Panc1 (cell line): ENCODE measurements around the gene ABHD11. TPM values are rescaled to one million over a fixed set of nuclear protein-coding genes. Genes with fewer than 3 reads are reported as not detected.

ENCODE experiments used
- ATAC-seq: fragments of 200-7000 bp; cut with Tn5 transposase; 2 replicates; pipeline ENCODE4 v1.9.1; 2020; ENCODE audit warnings: mild to moderate bottlenecking, moderate library complexity
- BruUV-seq: library from RNA; stranded (reverse); fragments of 400-500 nt; replicated peaks from 2 replicates; lab custom pipeline; 2021; lab: Mats Ljungman, UMichigan
- CTCF ChIA-PET: fragments of 300-600 bp; sonication (Branson Sonifier 250); formaldehyde crosslinking; loops from one replicate; lab custom pipeline; 2022; ENCODE audit warnings: antibody characterized with exemption; lab: Charles Lee
- POLR2A ChIA-PET: fragments of 300-600 bp; sonication (Branson Sonifier 250); formaldehyde crosslinking; loops from one replicate; lab custom pipeline; 2022; ENCODE audit warnings: antibody characterized with exemption; lab: Charles Lee
- DNase-seq: peaks from one replicate; pipeline ENCODE4 v3.0.0-alpha.2; 2010; ENCODE audit warnings: low read depth, low spot score
- H3K27ac ChIP-seq: 2 replicates; pipeline ENCODE4 v1.5.1; 2011; ENCODE audit warnings: mild to moderate bottlenecking, low read length, inconsistent platforms
- H3K27me3 ChIP-seq: fragments of 200-500 bp; sonication (Bioruptor generic); 2 replicates; pipeline ENCODE4 v1.6.0; 2014; ENCODE audit warnings: low read length, inconsistent platforms; ENCODE audit not compliant: control insufficient read depth, insufficient read depth
- H3K36me3 ChIP-seq: fragments of 200-500 bp; sonication (Bioruptor generic); 2 replicates; pipeline ENCODE4 v1.5.1; 2014; ENCODE audit warnings: inconsistent platforms, mild to moderate bottlenecking, low read length, moderate library complexity; ENCODE audit not compliant: control insufficient read depth, insufficient read depth
- H3K4me1 ChIP-seq: 2 replicates; pipeline ENCODE4 v1.5.1; 2011; ENCODE audit warnings: inconsistent platforms, mild to moderate bottlenecking, low read length, moderate library complexity; ENCODE audit not compliant: control insufficient read depth, insufficient read depth
- H3K4me3 ChIP-seq, 2 experiments: 2 replicates each; pipeline ENCODE4 v1.5.1; 2011 to 2012; ENCODE audit warnings: low read depth in 2 of 2, low read length in 2 of 2, mild to moderate bottlenecking in 2 of 2, inconsistent platforms in 1 of 2, moderate library complexity in 1 of 2
- H3K9me3 ChIP-seq: fragments of 200-500 bp; sonication (Bioruptor generic); 2 replicates; pipeline ENCODE4 v1.5.1; 2014; ENCODE audit warnings: low read depth, mild to moderate bottlenecking, inconsistent platforms, low read length, moderate library complexity; ENCODE audit not compliant: control insufficient read depth, insufficient read depth
- CTCF ChIP-seq: fragments of 450-650 bp; IDR thresholded peaks from 2 replicates; pipeline ENCODE4 v1.5.1; 2017; ENCODE audit warnings: mild to moderate bottlenecking
- POLR2AphosphoS5 ChIP-seq: IDR thresholded peaks from 2 replicates; pipeline ENCODE4 v1.6.1; 2012; ENCODE audit warnings: mild to moderate bottlenecking, low read depth, low read length, moderate library complexity
- REST ChIP-seq, 2 experiments: IDR thresholded peaks; 2 replicates each; pipeline ENCODE4 v1.6.1; 2011 to 2012; ENCODE audit warnings: low read depth in 2 of 2, control low read depth in 1 of 2, low read length in 1 of 2, mild to moderate bottlenecking in 1 of 2, moderate library complexity in 1 of 2; ENCODE audit not compliant: insufficient read depth in 1 of 2
- SIN3A ChIP-seq: IDR thresholded peaks from 2 replicates; pipeline ENCODE4 v1.6.1; 2012; ENCODE audit warnings: low read depth, mild to moderate bottlenecking, low read length, moderate library complexity, borderline replicate concordance; ENCODE audit not compliant: insufficient read depth
- TCF7L2 ChIP-seq: IDR thresholded peaks from 2 replicates; pipeline ENCODE4 v1.6.1; 2011; ENCODE audit warnings: mild to moderate bottlenecking, low read depth, low read length, inconsistent platforms
- in situ Hi-C: cut with HindIII; loops from 2 replicates; pipeline ENCODE4 v1.10.0; 2016; ENCODE audit warnings: low sequenced_read_pairs, low pct_unique_long_range_greater_than_20kb
- intact Hi-C: fragments of 100-400 bp; cut with micrococcal nuclease; formaldehyde crosslinking; loops from one replicate; pipeline ENCODE4 v1.10.0; 2022; ENCODE audit not compliant: unreplicated experiment
- total RNA-seq: library from RNA; stranded (reverse); gene quantifications from one replicate; pipeline ENCODE4 v1.2.1, GENCODE V29; 2021; ENCODE audit not compliant: unreplicated experiment

ABHD11 gene
- total RNA-seq, 1 experiment from 2014 or later = 54.2 TPM

- no peaks in the 10 kb centered on the region for H3K9me3 ChIP-seq
- no peaks in the 10 kb centered on the region for H3K36me3 ChIP-seq
- TF ChIP-seq TCF7L2 (no peak), SIN3A (no peak), REST (IDR thresholded peaks at IDR 0.05; ENCODE audit: insufficient read depth in 1 of 2, low read depth in 2 of 2, low read length in 1 of 2) (no peak), POLR2AphosphoS5 (no peak), CTCF (no peak)
- POLR2A ChIA-PET = interaction anchor here (0.6 kb wide), 2 partner anchors 22 to 63 kb away, joined by 3 to 4 read pairs; no protein-coding TSS in a partner anchor
- ATAC-seq (no peak), DNase-seq (no peak)
- H3K27me3 ChIP-seq = no peaks in the 10 kb centered on the region
- no TSS peak for BruUV-seq
- H3K4me1 ChIP-seq = no peaks in the 10 kb centered on the region
- in situ Hi-C loops = no loop called here
- CTCF ChIA-PET = no interaction called here
- no peak overlapping the region for H3K27ac ChIP-seq
- H3K4me3 ChIP-seq = no peak overlapping the region
- intact Hi-C loops = no loop called here
Measured at GRCh38 chr7:73768641-73769480, 30.3 kb upstream of the ABHD11 start.

GRCh38 chr7:73766556-73767229 lies 28.1 kb upstream of the ABHD11 start:
- DNase-seq (no peak), ATAC-seq (no peak)
- Histone ChIP-seq H3K36me3 (no peaks in the 10 kb centered on the region), H3K4me3 (no peak overlapping the region), H3K27ac (no peak overlapping the region), H3K27me3 (no peaks in the 10 kb centered on the region), H3K4me1 (no peaks in the 10 kb centered on the region), H3K9me3 (no peaks in the 10 kb centered on the region)
- intact Hi-C loops (no loop called here), in situ Hi-C loops (no loop called here)
- BruUV-seq = no TSS peak
- CTCF ChIA-PET = no interaction called here
- TF ChIP-seq REST (IDR thresholded peaks at IDR 0.05; ENCODE audit: insufficient read depth in 1 of 2, low read depth in 2 of 2, low read length in 1 of 2) (no peak), POLR2AphosphoS5 (no peak), SIN3A (no peak), CTCF (no peak), TCF7L2 (no peak)
- POLR2A ChIA-PET = no interaction called here
